Testis (tissue), 3 donors: ENCODE measurements around the gene ARL4D. TPM values are rescaled to one million over a fixed set of nuclear protein-coding genes. Genes with fewer than 3 reads are reported as not detected.

ENCODE experiments used
- DNase-seq: peaks from one replicate; pipeline ENCODE4 v3.0.0-alpha.2; 2019
- H3K27ac ChIP-seq, 2 donors: fragments of 200-600 bp; sonication (generic); one replicate each; pipeline ENCODE4 v1.5.1; 2019
- H3K27me3 ChIP-seq: fragments of 200-600 bp; sonication (generic); one replicate; pipeline ENCODE4 v1.5.1; 2019
- H3K36me3 ChIP-seq: fragments of 200-600 bp; sonication (generic); one replicate; pipeline ENCODE4 v1.5.1; 2017; ENCODE audit warnings: low read depth; ENCODE audit errors: missing control alignments
- H3K4me1 ChIP-seq: fragments of 200-600 bp; sonication (generic); one replicate; pipeline ENCODE4 v1.5.1; 2019
- H3K4me3 ChIP-seq, 2 donors: fragments of 200-600 bp; sonication (generic); one replicate each; pipeline ENCODE4 v1.5.1; 2017 to 2019
- H3K9me3 ChIP-seq: fragments of 200-600 bp; sonication (generic); one replicate; pipeline ENCODE4 v1.5.1; 2017
- CTCF ChIP-seq, 3 experiments: fragments of 450-650 bp in 2 of 3; fragments of 200-600 bp in 1 of 3; sonication (generic) in 1 of 3; IDR thresholded peaks; one replicate each; pipeline ENCODE4 v1.5.1; 2016 to 2019; ENCODE audit warnings: antibody characterized with exemption in 3 of 3, mild to moderate bottlenecking in 2 of 3, moderate library complexity in 1 of 3
- POLR2A ChIP-seq: fragments of 450-650 bp; IDR thresholded peaks from one replicate; pipeline ENCODE4 v1.6.1; 2017; ENCODE audit warnings: antibody characterized with exemption, mild to moderate bottlenecking, moderate library complexity
- WGBS, 2 donors: methylation state at CpG; one replicate each; pipeline ENCODE4 v1.1.5; 2018; 5-methylcytosine and 5-hydroxymethylcytosine counted together
- intact Hi-C: fragments of 100-400 bp; cut with DNase I; formaldehyde crosslinking; loops from one replicate; pipeline ENCODE4 v1.15.1; 2023; ENCODE audit warnings: low total_unique reads
- polyA plus RNA-seq: library from polyadenylated mRNA; stranded (reverse); fragments of 350-450 nt; fragmentation: Illumina TruSeq; extraction: RNeasy Lipid Tissue Mini Kit (QIAGEN cat#74804); gene quantifications from one replicate; pipeline ENCODE4 v1.2.3, GENCODE V29; 2014; ENCODE audit warnings: low read depth, low replicate concordance; ENCODE audit not compliant: insufficient read depth
- total RNA-seq, 2 donors: library from RNA; depleted of rRNA; stranded (reverse); fragments of >200 nt; gene quantifications; one replicate each; pipeline ENCODE4 v1.2.3, GENCODE V29; 2016

ARL4D gene
- total and polyA plus RNA-seq, 3 donors from 2014 or later, result 26.5 to 48.2 (median 45.6) TPM

- no peaks in the 10 kb centered on the region for H3K36me3 ChIP-seq
- 80 to 83% methylated on average over 4 of the region's 4 CpGs for WGBS, 2 donors
- H3K9me3 ChIP-seq, result no peaks in the 10 kb centered on the region
- no peaks in the 10 kb centered on the region for H3K4me1 ChIP-seq
- no peaks in the 10 kb centered on the region for H3K27me3 ChIP-seq
- H3K4me3 ChIP-seq, result no peak overlapping the region
- intact Hi-C loops, result no loop called here
- no peak overlapping the region for H3K27ac ChIP-seq
- TF ChIP-seq CTCF (IDR thresholded peaks at IDR 0.05), result no peak
- no peak for TF ChIP-seq POLR2A
- no peak for DNase-seq
These were observed 36.1 kb downstream of the ARL4D start for GRCh38 chr17:43434902-43435319.

- WGBS, 2 donors, result 79 to 86% methylated on average over 1 of the region's 1 CpG
- DNase-seq, result no peak
- H3K4me1 ChIP-seq, result no peaks in the 10 kb centered on the region
- intact Hi-C loops, result no loop called here
- no peaks in the 10 kb centered on the region for H3K9me3 ChIP-seq
- H3K4me3 ChIP-seq, result no peak overlapping the region
- no peaks in the 10 kb centered on the region for H3K27me3 ChIP-seq
- H3K36me3 ChIP-seq, result no peaks in the 10 kb centered on the region
- TF ChIP-seq POLR2A (no peak), CTCF (IDR thresholded peaks at IDR 0.05) (no peak)
- H3K27ac ChIP-seq, result no peak overlapping the region
These were observed 39.0 kb downstream of the ARL4D start for GRCh38 chr17:43437756-43438155.

GRCh38 chr17:43438626-43439025 lies 39.8 kb downstream of the ARL4D start:
- H3K27me3 ChIP-seq, result no peaks in the 10 kb centered on the region
- WGBS, 2 donors, result 81 to 91% methylated on average over 5 of the region's 5 CpGs
- no peak for DNase-seq
- no peaks in the 10 kb centered on the region for H3K9me3 ChIP-seq
- no peak overlapping the region for H3K4me3 ChIP-seq
- H3K4me1 ChIP-seq, result no peaks in the 10 kb centered on the region
- no peak for TF ChIP-seq CTCF (IDR thresholded peaks at IDR 0.05)
- no peak for TF ChIP-seq POLR2A
- no peaks in the 10 kb centered on the region for H3K36me3 ChIP-seq
- intact Hi-C loops, result no loop called here
- no peak overlapping the region for H3K27ac ChIP-seq

- Histone ChIP-seq H3K27ac (no peak overlapping the region), H3K4me1 (no peaks in the 10 kb centered on the region), H3K36me3 (no peaks in the 10 kb centered on the region), H3K27me3 (no peaks in the 10 kb centered on the region), H3K9me3 (no peaks in the 10 kb centered on the region), H3K4me3 (no peak overlapping the region)
- TF ChIP-seq POLR2A (no peak), CTCF (IDR thresholded peaks at IDR 0.05) (no peak)
- 65 to 73% methylated on average over 1 of the region's 1 CpG for WGBS, 2 donors
- DNase-seq, result no peak
- intact Hi-C loops, result no loop called here
These were observed 40.2 kb downstream of the ARL4D start for GRCh38 chr17:43439041-43439440.

GRCh38 chr17:43442711-43443110 lies 43.9 kb downstream of the ARL4D start:
- no peaks in the 10 kb centered on the region for H3K4me1 ChIP-seq
- no peak for DNase-seq
- H3K9me3 ChIP-seq, result no peaks in the 10 kb centered on the region
- no peaks in the 10 kb centered on the region for H3K36me3 ChIP-seq
- H3K4me3 ChIP-seq, result no peak overlapping the region
- no peaks in the 10 kb centered on the region for H3K27me3 ChIP-seq
- TF ChIP-seq POLR2A, result no peak
- no peak for TF ChIP-seq CTCF (IDR thresholded peaks at IDR 0.05)
- WGBS, 2 donors, result 43 to 59% methylated on average over 2 of the region's 2 CpGs
- no peak overlapping the region for H3K27ac ChIP-seq
- intact Hi-C loops, result no loop called here
